ENCODE data around the gene PROSER2. TPM values are rescaled to one million over a fixed set of nuclear protein-coding genes. Genes with fewer than 3 reads are reported as not detected.

PROSER2 gene
- total RNA-seq, 1 experiment from 2014 or later, result 4.1 TPM

DNA sequence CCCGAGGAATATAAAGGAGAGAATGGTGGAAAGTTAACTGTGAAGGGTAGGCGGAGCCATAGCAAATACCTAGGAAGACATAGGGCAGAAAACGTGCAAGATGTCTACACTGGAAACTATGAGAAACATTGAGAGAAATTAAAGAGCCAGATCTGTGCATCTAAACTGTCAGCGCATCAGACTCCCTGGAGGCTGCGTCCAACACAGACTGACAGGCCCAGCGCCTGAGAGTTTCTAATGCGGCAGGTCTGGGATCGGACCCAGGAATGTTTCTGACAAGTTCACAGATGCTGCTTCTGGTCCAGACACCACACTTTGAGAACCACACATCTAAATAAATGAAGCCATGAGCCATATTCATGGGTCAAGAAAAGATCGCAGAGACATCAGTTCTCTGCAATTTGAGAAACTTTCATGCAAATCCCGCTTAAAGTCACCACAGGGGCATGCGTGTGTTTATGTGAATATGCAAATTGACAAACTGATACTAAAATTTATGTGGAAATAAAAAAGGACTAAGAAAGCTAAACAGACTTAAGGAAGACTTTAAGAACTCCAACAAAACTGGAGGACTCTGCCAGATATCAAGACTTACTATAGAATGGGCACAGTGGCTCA is 38.8 kb downstream of the PROSER2 start:
- H3K4me1 ChIP-seq (ENCODE audit: control insufficient read depth, insufficient read depth, low read length), result no peaks in the 10 kb centered on the region
- TF ChIP-seq TCF7L2 (IDR thresholded peaks at IDR 0.05; ENCODE audit: low read depth, low read length) (no peak), POLR2AphosphoS5 (IDR thresholded peaks at IDR 0.05; ENCODE audit: low read depth, low read length) (no peak), REST (IDR thresholded peaks at IDR 0.05; ENCODE audit: insufficient read depth in 1 of 2, low read depth in 2 of 2, low read length in 1 of 2) (no peak)
- ATAC-seq (no peak), DNase-seq (ENCODE audit: low read depth, low spot score) (no peak)
- no peak overlapping the region for H3K4me3 ChIP-seq (ENCODE audit: low read depth in 2 of 2, low read length in 2 of 2)
- H3K27me3 ChIP-seq (ENCODE audit: control insufficient read depth, insufficient read depth, low read length), result no peaks in the 10 kb centered on the region
- no TSS peak for BruUV-seq (replicated peaks)
- no peaks in the 10 kb centered on the region for H3K36me3 ChIP-seq (ENCODE audit: control insufficient read depth, insufficient read depth, low read length)
- ChIA-PET CTCF (no interaction called here), POLR2A (no interaction called here)
- in situ Hi-C loops (cut with HindIII; ENCODE audit: low pct_unique_long_range_greater_than_20kb, low sequenced_read_pairs), result no loop called here
- no peak overlapping the region for H3K27ac ChIP-seq (ENCODE audit: low read length)
- no peaks in the 10 kb centered on the region for H3K9me3 ChIP-seq (ENCODE audit: control insufficient read depth, insufficient read depth, low read depth, low read length)
- intact Hi-C loops (cut with micrococcal nuclease; ENCODE audit: unreplicated experiment), result no loop called here

- H3K27me3 ChIP-seq (ENCODE audit: control insufficient read depth, insufficient read depth, low read length), result no peaks in the 10 kb centered on the region
- DNase-seq (ENCODE audit: low read depth, low spot score) (no peak), ATAC-seq (no peak)
- H3K4me1 ChIP-seq (ENCODE audit: control insufficient read depth, insufficient read depth, low read length), result no peaks in the 10 kb centered on the region
- ChIA-PET POLR2A (no interaction called here), CTCF (no interaction called here)
- H3K9me3 ChIP-seq (ENCODE audit: control insufficient read depth, insufficient read depth, low read depth, low read length), result no peaks in the 10 kb centered on the region
- intact Hi-C loops (cut with micrococcal nuclease; ENCODE audit: unreplicated experiment), result no loop called here
- H3K36me3 ChIP-seq (ENCODE audit: control insufficient read depth, insufficient read depth, low read length), result no peaks in the 10 kb centered on the region
- peak overlapping the region in 1 of 2 experiments; percentile 33; a peak in 2 of 4 replicates for H3K4me3 ChIP-seq (ENCODE audit: low read depth in 2 of 2, low read length in 2 of 2)
- no peak overlapping the region for H3K27ac ChIP-seq (ENCODE audit: low read length)
- TF ChIP-seq, protein P1, sequence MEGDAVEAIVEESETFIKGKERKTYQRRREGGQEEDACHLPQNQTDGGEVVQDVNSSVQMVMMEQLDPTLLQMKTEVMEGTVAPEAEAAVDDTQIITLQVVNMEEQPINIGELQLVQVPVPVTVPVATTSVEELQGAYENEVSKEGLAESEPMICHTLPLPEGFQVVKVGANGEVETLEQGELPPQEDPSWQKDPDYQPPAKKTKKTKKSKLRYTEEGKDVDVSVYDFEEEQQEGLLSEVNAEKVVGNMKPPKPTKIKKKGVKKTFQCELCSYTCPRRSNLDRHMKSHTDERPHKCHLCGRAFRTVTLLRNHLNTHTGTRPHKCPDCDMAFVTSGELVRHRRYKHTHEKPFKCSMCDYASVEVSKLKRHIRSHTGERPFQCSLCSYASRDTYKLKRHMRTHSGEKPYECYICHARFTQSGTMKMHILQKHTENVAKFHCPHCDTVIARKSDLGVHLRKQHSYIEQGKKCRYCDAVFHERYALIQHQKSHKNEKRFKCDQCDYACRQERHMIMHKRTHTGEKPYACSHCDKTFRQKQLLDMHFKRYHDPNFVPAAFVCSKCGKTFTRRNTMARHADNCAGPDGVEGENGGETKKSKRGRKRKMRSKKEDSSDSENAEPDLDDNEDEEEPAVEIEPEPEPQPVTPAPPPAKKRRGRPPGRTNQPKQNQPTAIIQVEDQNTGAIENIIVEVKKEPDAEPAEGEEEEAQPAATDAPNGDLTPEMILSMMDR (IDR thresholded peaks at IDR 0.05), result no peak
- TF ChIP-seq POLR2AphosphoS5 (IDR thresholded peaks at IDR 0.05; ENCODE audit: low read depth, low read length) (no peak), SIN3A (IDR thresholded peaks at IDR 0.05; ENCODE audit: borderline replicate concordance, insufficient read depth, low read depth, low read length) (no peak), REST (IDR thresholded peaks at IDR 0.05; ENCODE audit: insufficient read depth in 1 of 2, low read depth in 2 of 2, low read length in 1 of 2) (no peak), TCF7L2 (IDR thresholded peaks at IDR 0.05; ENCODE audit: low read depth, low read length) (no peak)
- in situ Hi-C loops (cut with HindIII; ENCODE audit: low pct_unique_long_range_greater_than_20kb, low sequenced_read_pairs), result no loop called here
- no TSS peak for BruUV-seq (replicated peaks)
Observed at GRCh38 chr10:11863353-11864109, 40.4 kb downstream of the PROSER2 start.

Data from Panc1 (cell line).